Subcutaneous adipose tissue (tissue), 4 donors: ENCODE data around the gene RAD9A. TPM values are rescaled to one million over a fixed set of nuclear protein-coding genes. Genes with fewer than 3 reads are reported as not detected.

Experiments
- CTCF ChIP-seq: fragments of 450-650 bp; IDR thresholded peaks from one replicate; pipeline ENCODE4 v1.5.1; 2016; ENCODE audit warnings: low read depth, mild to moderate bottlenecking, control low read depth, antibody characterized with exemption, moderate library complexity
- total RNA-seq, 4 donors: library from RNA; depleted of rRNA; stranded (reverse); fragments of >200 nt; gene quantifications; one replicate each; pipeline ENCODE4 v1.1.0, GENCODE V29; 2016

The RAD9A gene
- total RNA-seq, 4 donors from 2014 or later = 5.2 to 11.7 (median 7.8) TPM

GRCh38 chr11:67396259-67396581, 4.4 kb downstream of the RAD9A start:
- TF ChIP-seq CTCF = no peak

- no peak for TF ChIP-seq CTCF
Measured at GRCh38 chr11:67396587-67397389, 5.0 kb downstream of the RAD9A start.

GRCh38 chr11:67397536-67397935, 5.8 kb downstream of the RAD9A start:
- no peak for TF ChIP-seq CTCF

GRCh38 chr11:67397986-67398660, 6.3 kb downstream of the RAD9A start:
- TF ChIP-seq CTCF = no peak

GRCh38 chr11:67398661-67399563, 7.1 kb downstream of the RAD9A start:
- TF ChIP-seq CTCF = no peak

GRCh38 chr11:67400251-67400941, 8.6 kb downstream of the RAD9A start:
- TF ChIP-seq CTCF = no peak
